Endothelial cell (in vitro differentiated cells): ENCODE measurements around the gene TTC9. TPM values are rescaled to one million over a fixed set of nuclear protein-coding genes. Genes with fewer than 3 reads are reported as not detected.
A peak's percentile ranks its signal among the peaks of the same experiment; 100 is the strongest.

ENCODE experiments used
- DNase-seq: peaks from one replicate; pipeline ENCODE4 v3.0.0; 2021; ENCODE audit warnings: low spot score
- H3K27ac Mint-ChIP-seq: one replicate; pipeline ENCODE4 v1.8.0; 2021; ENCODE audit warnings: mixed read lengths, inconsistent platforms; ENCODE audit not compliant: unreplicated experiment
- H3K27me3 Mint-ChIP-seq: one replicate; pipeline ENCODE4 v1.8.0; 2021; ENCODE audit warnings: mild to moderate bottlenecking, moderate library complexity, mixed read lengths, inconsistent platforms; ENCODE audit not compliant: unreplicated experiment
- H3K36me3 Mint-ChIP-seq: one replicate; pipeline ENCODE4 v1.8.0; 2021; ENCODE audit warnings: mild to moderate bottlenecking, low read depth, mixed read lengths, inconsistent platforms; ENCODE audit not compliant: unreplicated experiment
- H3K4me1 Mint-ChIP-seq: one replicate; pipeline ENCODE4 v1.8.0; 2021; ENCODE audit warnings: mild to moderate bottlenecking, mixed read lengths, inconsistent platforms; ENCODE audit not compliant: unreplicated experiment
- H3K4me3 Mint-ChIP-seq: one replicate; pipeline ENCODE4 v1.8.0; 2021; ENCODE audit warnings: mild to moderate bottlenecking, mixed read lengths, inconsistent platforms; ENCODE audit not compliant: unreplicated experiment
- H3K9me3 Mint-ChIP-seq: one replicate; pipeline ENCODE4 v1.8.0; 2021; ENCODE audit warnings: mixed read lengths, inconsistent platforms; ENCODE audit not compliant: unreplicated experiment
- total RNA-seq: library from RNA; stranded (reverse); fragmentation: NEBNext Ultra II Directional; extraction: Animal tissue kit (Norgen Biotek cat#: 25700); gene quantifications from one replicate; pipeline ENCODE4 v1.2.1, GENCODE V29; 2021; ENCODE audit not compliant: unreplicated experiment
- TF ChIP-seq, protein P1 (sequence below): fragments of 200-600 bp; sonication (generic); IDR thresholded peaks from one replicate; pipeline ENCODE4 v1.5.0; 2021; ENCODE audit warnings: antibody characterized with exemption; ENCODE audit not compliant: unreplicated experiment

TTC9 gene
- total RNA-seq, 1 donor from 2014 or later, result 16.9 TPM

DNA sequence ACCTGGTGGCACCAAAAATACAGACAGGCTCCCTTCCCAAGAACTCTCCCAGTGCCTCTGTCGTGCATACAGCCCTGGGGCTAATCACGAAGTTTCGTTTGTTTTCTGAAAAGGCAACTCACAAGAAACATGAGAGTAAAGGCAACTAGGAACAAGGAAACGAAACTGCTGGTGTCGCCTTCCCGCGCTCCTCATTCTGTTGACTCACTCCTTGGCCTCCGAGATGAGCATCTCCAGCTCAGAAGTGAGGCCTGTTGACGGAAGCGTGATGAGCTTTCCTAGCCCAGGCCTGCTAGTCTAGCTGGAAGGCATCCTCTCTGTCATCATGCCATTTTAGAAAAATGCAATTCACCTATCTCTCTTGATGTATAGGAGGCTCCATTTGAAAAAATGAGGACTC is 50.5 kb downstream of the TTC9 start:
- TF ChIP-seq, protein P1, sequence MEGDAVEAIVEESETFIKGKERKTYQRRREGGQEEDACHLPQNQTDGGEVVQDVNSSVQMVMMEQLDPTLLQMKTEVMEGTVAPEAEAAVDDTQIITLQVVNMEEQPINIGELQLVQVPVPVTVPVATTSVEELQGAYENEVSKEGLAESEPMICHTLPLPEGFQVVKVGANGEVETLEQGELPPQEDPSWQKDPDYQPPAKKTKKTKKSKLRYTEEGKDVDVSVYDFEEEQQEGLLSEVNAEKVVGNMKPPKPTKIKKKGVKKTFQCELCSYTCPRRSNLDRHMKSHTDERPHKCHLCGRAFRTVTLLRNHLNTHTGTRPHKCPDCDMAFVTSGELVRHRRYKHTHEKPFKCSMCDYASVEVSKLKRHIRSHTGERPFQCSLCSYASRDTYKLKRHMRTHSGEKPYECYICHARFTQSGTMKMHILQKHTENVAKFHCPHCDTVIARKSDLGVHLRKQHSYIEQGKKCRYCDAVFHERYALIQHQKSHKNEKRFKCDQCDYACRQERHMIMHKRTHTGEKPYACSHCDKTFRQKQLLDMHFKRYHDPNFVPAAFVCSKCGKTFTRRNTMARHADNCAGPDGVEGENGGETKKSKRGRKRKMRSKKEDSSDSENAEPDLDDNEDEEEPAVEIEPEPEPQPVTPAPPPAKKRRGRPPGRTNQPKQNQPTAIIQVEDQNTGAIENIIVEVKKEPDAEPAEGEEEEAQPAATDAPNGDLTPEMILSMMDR, result no peak

DNA sequence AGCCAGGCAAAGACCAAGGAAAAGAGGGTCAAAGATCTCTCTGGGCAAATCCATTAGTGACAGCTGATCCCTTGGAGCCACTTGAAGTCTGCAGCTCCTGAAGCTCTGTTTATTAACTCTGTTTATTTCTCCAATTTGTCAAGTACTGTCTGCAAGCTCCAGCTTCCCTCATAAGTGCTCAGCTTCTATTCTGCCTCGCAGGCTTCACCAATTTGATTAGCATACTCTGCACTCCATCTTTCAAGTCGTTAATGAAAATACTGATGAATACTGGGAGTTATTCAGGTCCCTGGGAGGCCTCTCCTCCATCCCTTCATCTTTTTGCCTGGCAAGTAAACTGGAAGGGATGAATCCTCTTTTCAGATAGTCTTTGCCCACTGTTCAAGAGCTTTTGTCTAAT is 54.3 kb downstream of the TTC9 start:
- DNase-seq, result no peak
- H3K4me3 Mint-ChIP-seq, result no peak overlapping the region
- TF ChIP-seq, protein P1, result no peak
- H3K9me3 Mint-ChIP-seq, result no peaks in the 10 kb centered on the region
- no peak overlapping the region for H3K27ac Mint-ChIP-seq
- peaks cover 30% of the 10 kb centered on the region for H3K4me1 Mint-ChIP-seq
- H3K27me3 Mint-ChIP-seq, result peaks cover 4% of the 10 kb centered on the region
- peaks cover 5% of the 10 kb centered on the region for H3K36me3 Mint-ChIP-seq

More for the DNA sequence above, 50.5 kb downstream of the TTC9 start:
- H3K36me3 Mint-ChIP-seq, result no peaks in the 10 kb centered on the region
- H3K4me3 Mint-ChIP-seq, result no peak overlapping the region
- H3K4me1 Mint-ChIP-seq, result no peaks in the 10 kb centered on the region
- peaks cover 3% of the 10 kb centered on the region for H3K27me3 Mint-ChIP-seq
- H3K27ac Mint-ChIP-seq, result no peak overlapping the region
- H3K9me3 Mint-ChIP-seq, result no peaks in the 10 kb centered on the region
- DNase-seq, result no peak

DNA sequence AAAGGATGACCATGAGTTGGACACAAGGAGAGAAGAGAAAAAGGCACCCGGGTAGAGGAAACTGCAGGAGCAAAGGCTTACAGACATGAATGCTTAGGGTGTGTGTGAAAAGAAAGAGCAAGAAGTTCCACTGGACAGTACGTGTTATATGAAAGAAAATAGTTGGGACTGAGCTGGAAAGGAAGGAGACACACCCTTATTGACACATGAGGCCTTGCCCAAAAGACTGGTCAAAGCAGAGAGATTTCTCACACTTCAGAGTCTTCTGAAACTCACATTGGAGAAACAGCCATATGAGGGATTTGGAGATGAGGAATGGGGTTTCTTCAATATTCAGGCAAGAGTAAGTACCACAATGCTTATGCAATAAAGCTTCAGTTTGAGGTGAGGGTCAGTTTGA is 56.0 kb downstream of the TTC9 start:
- Mint-ChIP-seq H3K4me3 (peak overlapping the region; percentile 54), H3K36me3 (peaks cover 5% of the 10 kb centered on the region), H3K9me3 (no peaks in the 10 kb centered on the region), H3K4me1 (peaks cover 41% of the 10 kb centered on the region), H3K27ac (peak overlapping the region; percentile 25), H3K27me3 (peaks cover 4% of the 10 kb centered on the region)
- DNase-seq, result no peak
- TF ChIP-seq, protein P1, result no peak

DNA sequence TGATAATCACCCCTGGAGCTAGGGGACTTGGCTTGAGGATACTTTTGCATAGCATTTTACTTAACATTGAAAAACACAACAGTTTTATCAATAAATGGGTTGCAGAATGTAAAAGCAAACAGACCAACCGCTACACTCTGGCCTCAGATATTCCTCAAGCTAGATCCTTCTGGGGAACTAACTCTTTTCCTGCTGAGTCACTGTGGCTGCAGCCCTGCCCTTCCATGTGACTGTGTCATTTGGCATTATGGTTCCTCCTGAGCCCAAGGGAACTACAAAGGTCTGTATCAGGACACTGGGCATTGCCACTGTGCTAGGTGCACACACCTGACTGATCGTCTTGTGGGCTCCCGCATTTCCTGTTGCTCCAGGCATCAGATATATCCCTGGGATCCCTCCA is 56.6 kb downstream of the TTC9 start:
- Mint-ChIP-seq H3K27me3 (peaks cover 4% of the 10 kb centered on the region), H3K4me1 (peaks cover 41% of the 10 kb centered on the region), H3K27ac (no peak overlapping the region), H3K36me3 (peaks cover 5% of the 10 kb centered on the region), H3K4me3 (no peak overlapping the region), H3K9me3 (no peaks in the 10 kb centered on the region)
- TF ChIP-seq, protein P1, result no peak
- no peak for DNase-seq

DNA sequence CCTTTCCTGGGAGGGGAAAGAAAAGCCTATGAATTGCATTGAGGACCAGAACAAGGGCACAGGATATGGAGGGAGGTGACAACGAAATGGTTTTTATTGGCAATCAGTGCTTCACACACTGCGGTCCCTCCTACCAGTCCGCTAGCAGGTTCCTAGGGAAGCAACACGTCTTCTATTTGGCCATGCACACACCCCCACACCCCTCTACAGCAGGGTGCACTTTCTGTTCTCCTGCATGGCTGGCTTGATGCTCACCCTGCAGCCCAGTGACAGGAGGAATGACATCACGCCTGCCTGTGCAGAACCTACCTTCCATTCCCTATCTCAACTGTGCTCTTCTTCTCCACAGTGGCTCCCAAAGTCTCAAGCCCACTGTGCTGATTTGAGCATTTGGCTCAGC is 57.9 kb downstream of the TTC9 start:
- TF ChIP-seq, protein P1, result no peak
- Mint-ChIP-seq H3K27ac (no peak overlapping the region), H3K27me3 (peaks cover 4% of the 10 kb centered on the region)

More for the DNA sequence above, 57.9 kb downstream of the TTC9 start:
- H3K4me3 Mint-ChIP-seq, result no peak overlapping the region
- H3K4me1 Mint-ChIP-seq, result peaks cover 41% of the 10 kb centered on the region
- DNase-seq, result no peak
- H3K9me3 Mint-ChIP-seq, result no peaks in the 10 kb centered on the region
- peaks cover 5% of the 10 kb centered on the region for H3K36me3 Mint-ChIP-seq
